K562 (cell line): ENCODE data around the gene FTH1. TPM values are rescaled to one million over a fixed set of nuclear protein-coding genes. Genes with fewer than 3 reads are reported as not detected.

Experiments used
- BRD4 ChIP-seq: fragments of 200-600 bp; sonication (generic); IDR thresholded peaks from 2 replicates; pipeline ENCODE4 v1.6.1; 2017; ENCODE audit warnings: inconsistent platforms
- CBFB ChIP-seq: sonication (generic); formaldehyde crosslinking; IDR thresholded peaks from 2 replicates; pipeline ENCODE4 v1.4.0; 2020; ENCODE audit warnings: mild to moderate bottlenecking, missing genetic modification reagents
- HNRNPUL1 ChIP-seq: fragments of 200-400 bp; formaldehyde crosslinking; IDR thresholded peaks from 2 replicates; pipeline ENCODE4 v1.6.1; 2017; ENCODE audit warnings: low read length
- HOXB6 ChIP-seq: fragments of 250-450 bp; sonication (Bioruptor Pico); IDR thresholded peaks from 2 replicates; pipeline ENCODE4 v1.5.1; 2022; ENCODE audit warnings: mild to moderate bottlenecking, borderline replicate concordance
- KHSRP ChIP-seq: fragments of 450-650 bp; IDR thresholded peaks from 2 replicates; pipeline ENCODE4 v1.6.1; 2017
- LEF1 ChIP-seq: fragments of 450-650 bp; IDR thresholded peaks from 2 replicates; pipeline ENCODE4 v1.6.1; 2016; ENCODE audit warnings: mild to moderate bottlenecking
- MBD2 ChIP-seq: sonication (generic); IDR thresholded peaks from 2 replicates; pipeline ENCODE4 v1.6.1; 2016; ENCODE audit warnings: low read depth, borderline replicate concordance
- MED1 ChIP-seq: sonication (generic); formaldehyde crosslinking; IDR thresholded peaks from 2 replicates; pipeline ENCODE4 v1.8.1; 2023; ENCODE audit warnings: missing genetic modification reagents, borderline replicate concordance
- MTF1 ChIP-seq: fragments of 250-450 bp; sonication (Bioruptor Pico); IDR thresholded peaks from 2 replicates; pipeline ENCODE4 v1.9.0; 2021; ENCODE audit warnings: moderate library complexity, mild to moderate bottlenecking, inconsistent platforms, borderline replicate concordance
- NFE2 ChIP-seq: IDR thresholded peaks from 2 replicates; pipeline ENCODE4 v1.6.1; 2014; ENCODE audit warnings: antibody characterized with exemption, low read depth
- NUFIP1 ChIP-seq: fragments of 450-650 bp; IDR thresholded peaks from 2 replicates; pipeline ENCODE4 v1.6.1; 2018; ENCODE audit not compliant: partially characterized antibody
- PHF8 ChIP-seq: fragments of 200-600 bp; sonication (generic); IDR thresholded peaks from 2 replicates; pipeline ENCODE4 v1.6.1; 2012; ENCODE audit warnings: mixed run types, mild to moderate bottlenecking, inconsistent platforms, low read length, moderate library complexity, borderline replicate concordance
- PHTF2 ChIP-seq: fragments of 250-450 bp; sonication (Bioruptor Pico); IDR thresholded peaks from 2 replicates; pipeline ENCODE4 v1.5.0; 2021; ENCODE audit warnings: mild to moderate bottlenecking
- PTRF ChIP-seq: fragments of 450-650 bp; IDR thresholded peaks from 2 replicates; pipeline ENCODE4 v1.6.1; 2016; ENCODE audit warnings: mild to moderate bottlenecking, missing genetic modification characterization, missing compliant biosample characterization
- RBM39 ChIP-seq: fragments of 200-400 bp; formaldehyde crosslinking; optimal IDR thresholded peaks from 2 replicates; pipeline ENCODE3; 2018; ENCODE audit warnings: low read depth, low read length
- SAFB ChIP-seq: fragments of 200-400 bp; formaldehyde crosslinking; IDR thresholded peaks from 2 replicates; pipeline ENCODE4 v1.6.1; 2017; ENCODE audit warnings: low read depth, low read length, borderline replicate concordance
- SIRT6 ChIP-seq: IDR thresholded peaks from one replicate; pipeline ENCODE4 v1.6.1; 2012; ENCODE audit warnings: low read depth, mild to moderate bottlenecking, control low read depth, inconsistent platforms, low read length, moderate library complexity
- SLC30A9 ChIP-seq: fragments of 250-450 bp; sonication (Bioruptor Pico); IDR thresholded peaks from 2 replicates; pipeline ENCODE4 v1.8.0; 2022; ENCODE audit warnings: mild to moderate bottlenecking, moderate library complexity
- TAF1 ChIP-seq: IDR thresholded peaks from 2 replicates; pipeline ENCODE4 v1.6.1; 2011; ENCODE audit warnings: mild to moderate bottlenecking, low read length, moderate library complexity; ENCODE audit not compliant: insufficient read depth, control insufficient read depth, severe bottlenecking; ENCODE audit errors: extremely low read depth
- polyA plus RNA-seq, 8 experiments: library from polyadenylated mRNA; depleted of rRNA in 4 of 8; stranded (reverse) in 5 of 8; unstranded in 3 of 8; fragments of >200 nt; fragmentation: Nextera tagmentation in 2 of 8; fragmentation: Illumina TruSeq in 1 of 8; extraction: Ambion mirVana in 2 of 8; extraction: Trizol in 1 of 8; gene quantifications; 2 replicates each; pipeline versions ENCODE4 v1.2.1 to v1.2.3, GENCODE V29; 2011 to 2014; ENCODE audit warnings: inconsistent platforms in 1 of 8, missing spikeins in 1 of 8
- total RNA-seq, 7 experiments: library from RNA; depleted of rRNA in 6 of 7; stranded (reverse); fragments of >200 nt in 6 of 7; fragmentation: Illumina TruSeq in 2 of 7; extraction: Trizol in 2 of 7; gene quantifications; 2 replicates each; pipeline versions ENCODE4 v1.2.1 to v1.2.3, GENCODE V29; 2011 to 2021; ENCODE audit warnings: low replicate concordance in 1 of 7
- TF ChIP-seq, protein P1 (sequence below): fragments of 250-450 bp; sonication (Bioruptor Pico); IDR thresholded peaks from 2 replicates; pipeline ENCODE4 v1.8.0; 2021; ENCODE audit warnings: borderline replicate concordance, mild to moderate bottlenecking, moderate library complexity; ENCODE audit not compliant: poor library complexity, severe bottlenecking
- TF ChIP-seq, protein P2 (sequence below): IDR thresholded peaks from 2 replicates; pipeline ENCODE4 v1.6.1; 2011; ENCODE audit warnings: borderline replicate concordance, low read depth, mild to moderate bottlenecking, moderate library complexity, low read length; ENCODE audit not compliant: insufficient read depth, poor library complexity, severe bottlenecking
- TF ChIP-seq, protein P3 (sequence below), 2 experiments: fragments of 450-650 bp in 1 of 2; IDR thresholded peaks; 2 replicates each; pipeline ENCODE4 v1.6.1; 2011 to 2017; ENCODE audit warnings: low read depth in 2 of 2, antibody characterized with exemption in 1 of 2, borderline replicate concordance in 1 of 2, low read length in 1 of 2, mild to moderate bottlenecking in 1 of 2, mixed read lengths in 1 of 2; ENCODE audit not compliant: control insufficient read depth in 1 of 2

Gene FTH1
- total and polyA plus RNA-seq, 9 of the 15 experiments (the other 6 are each of a cell fraction or from before 2014, with no cell fraction given) = 370 to 3,146 (median 802) TPM

DNA sequence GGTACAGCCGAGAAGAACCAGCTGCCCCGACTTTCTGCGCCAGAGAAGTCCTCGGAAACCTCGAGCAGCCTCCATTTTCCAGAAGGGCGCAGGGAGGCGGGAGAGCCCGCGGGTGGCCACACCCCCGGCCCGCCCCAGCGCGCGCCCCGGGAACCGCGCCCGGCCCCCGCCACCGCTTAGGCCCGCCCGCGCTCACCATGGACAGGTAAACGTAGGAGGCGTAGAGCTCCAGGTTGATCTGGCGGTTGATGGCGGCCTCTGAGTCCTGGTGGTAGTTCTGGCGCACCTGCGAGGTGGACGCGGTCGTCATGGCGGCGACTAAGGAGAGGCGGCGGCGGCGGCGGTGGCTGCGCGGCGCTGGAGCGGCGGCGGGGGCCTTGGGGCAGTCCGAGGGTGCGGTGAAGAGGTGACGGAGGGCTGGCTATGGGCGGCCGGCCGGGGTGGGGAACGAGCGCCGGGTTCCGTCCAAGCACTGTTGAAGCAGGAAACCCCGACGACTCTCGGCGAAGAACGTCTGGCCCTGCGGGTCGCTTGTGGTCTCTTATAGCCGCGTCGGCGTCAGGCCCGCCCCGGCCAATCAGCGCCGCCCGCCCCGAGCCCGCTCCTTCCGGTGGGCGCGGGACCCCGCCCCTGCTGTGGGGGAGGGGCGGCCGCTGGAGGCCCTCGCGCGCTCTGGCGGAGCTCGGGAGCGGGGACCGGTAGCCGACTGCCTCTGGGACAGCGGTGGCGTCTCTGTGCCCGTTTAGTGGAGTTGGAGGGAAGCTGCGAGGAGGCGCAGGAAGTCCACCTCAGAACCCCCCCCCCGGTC lies at the start of gene FTH1 (continued):
- TF ChIP-seq, protein P1, sequence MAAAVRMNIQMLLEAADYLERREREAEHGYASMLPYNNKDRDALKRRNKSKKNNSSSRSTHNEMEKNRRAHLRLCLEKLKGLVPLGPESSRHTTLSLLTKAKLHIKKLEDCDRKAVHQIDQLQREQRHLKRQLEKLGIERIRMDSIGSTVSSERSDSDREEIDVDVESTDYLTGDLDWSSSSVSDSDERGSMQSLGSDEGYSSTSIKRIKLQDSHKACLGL (CRISPR knock-in tag) = no peak
- TF ChIP-seq CBFB (CRISPR knock-in tag) (no peak), LEF1 (no peak), MBD2 (peak; percentile 89), KHSRP (no peak), PHTF2 (no peak), NUFIP1 (no peak), HNRNPUL1 (no peak), RBM39 (no peak), PTRF (tag) (no peak), SIRT6 (no peak), TAF1 (peak; percentile 91), MTF1 (CRISPR knock-in tag) (no peak), PHF8 (peak; percentile 54; the same call in 1 of the 2 replicates), BRD4 (no peak), HOXB6 (CRISPR knock-in tag) (no peak), MED1 (CRISPR knock-in tag) (no peak; the same call in none of the 2 replicates), SLC30A9 (no peak), NFE2 (no peak), SAFB (no peak)
- TF ChIP-seq, protein P2, sequence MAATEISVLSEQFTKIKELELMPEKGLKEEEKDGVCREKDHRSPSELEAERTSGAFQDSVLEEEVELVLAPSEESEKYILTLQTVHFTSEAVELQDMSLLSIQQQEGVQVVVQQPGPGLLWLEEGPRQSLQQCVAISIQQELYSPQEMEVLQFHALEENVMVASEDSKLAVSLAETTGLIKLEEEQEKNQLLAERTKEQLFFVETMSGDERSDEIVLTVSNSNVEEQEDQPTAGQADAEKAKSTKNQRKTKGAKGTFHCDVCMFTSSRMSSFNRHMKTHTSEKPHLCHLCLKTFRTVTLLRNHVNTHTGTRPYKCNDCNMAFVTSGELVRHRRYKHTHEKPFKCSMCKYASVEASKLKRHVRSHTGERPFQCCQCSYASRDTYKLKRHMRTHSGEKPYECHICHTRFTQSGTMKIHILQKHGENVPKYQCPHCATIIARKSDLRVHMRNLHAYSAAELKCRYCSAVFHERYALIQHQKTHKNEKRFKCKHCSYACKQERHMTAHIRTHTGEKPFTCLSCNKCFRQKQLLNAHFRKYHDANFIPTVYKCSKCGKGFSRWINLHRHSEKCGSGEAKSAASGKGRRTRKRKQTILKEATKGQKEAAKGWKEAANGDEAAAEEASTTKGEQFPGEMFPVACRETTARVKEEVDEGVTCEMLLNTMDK = no peak
- TF ChIP-seq, protein P3, sequence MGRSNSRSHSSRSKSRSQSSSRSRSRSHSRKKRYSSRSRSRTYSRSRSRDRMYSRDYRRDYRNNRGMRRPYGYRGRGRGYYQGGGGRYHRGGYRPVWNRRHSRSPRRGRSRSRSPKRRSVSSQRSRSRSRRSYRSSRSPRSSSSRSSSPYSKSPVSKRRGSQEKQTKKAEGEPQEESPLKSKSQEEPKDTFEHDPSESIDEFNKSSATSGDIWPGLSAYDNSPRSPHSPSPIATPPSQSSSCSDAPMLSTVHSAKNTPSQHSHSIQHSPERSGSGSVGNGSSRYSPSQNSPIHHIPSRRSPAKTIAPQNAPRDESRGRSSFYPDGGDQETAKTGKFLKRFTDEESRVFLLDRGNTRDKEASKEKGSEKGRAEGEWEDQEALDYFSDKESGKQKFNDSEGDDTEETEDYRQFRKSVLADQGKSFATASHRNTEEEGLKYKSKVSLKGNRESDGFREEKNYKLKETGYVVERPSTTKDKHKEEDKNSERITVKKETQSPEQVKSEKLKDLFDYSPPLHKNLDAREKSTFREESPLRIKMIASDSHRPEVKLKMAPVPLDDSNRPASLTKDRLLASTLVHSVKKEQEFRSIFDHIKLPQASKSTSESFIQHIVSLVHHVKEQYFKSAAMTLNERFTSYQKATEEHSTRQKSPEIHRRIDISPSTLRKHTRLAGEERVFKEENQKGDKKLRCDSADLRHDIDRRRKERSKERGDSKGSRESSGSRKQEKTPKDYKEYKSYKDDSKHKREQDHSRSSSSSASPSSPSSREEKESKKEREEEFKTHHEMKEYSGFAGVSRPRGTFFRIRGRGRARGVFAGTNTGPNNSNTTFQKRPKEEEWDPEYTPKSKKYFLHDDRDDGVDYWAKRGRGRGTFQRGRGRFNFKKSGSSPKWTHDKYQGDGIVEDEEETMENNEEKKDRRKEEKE (IDR thresholded peaks at IDR 0.05; ENCODE audit: borderline replicate concordance in 1 of 2, control insufficient read depth in 1 of 2, low read depth in 2 of 2, low read length in 1 of 2) = 0 out of 4 replicates have a peak, but pooled peaks of 1 of the 2 experiments have one; percentile 35
